ES-I3 (cell line): ENCODE measurements around the gene SLC30A1.
"Not testable (repeated sequence)": the region's sequence is repeated elsewhere in the genome, so short reads cannot be mapped to it uniquely, and the experiment has no call there.

Experiments used
- H3K36me3 ChIP-seq: 2 replicates; pipeline ENCODE4 v1.6.1; 2013; ENCODE audit warnings: mild to moderate bottlenecking, low read length, control low read depth, moderate library complexity; ENCODE audit not compliant: insufficient read depth
- H3K4me1 ChIP-seq: 2 replicates; pipeline ENCODE4 v1.6.1; 2013; ENCODE audit warnings: mild to moderate bottlenecking, control low read depth, low read length; ENCODE audit not compliant: insufficient read depth
- H3K9ac ChIP-seq: 2 replicates; pipeline ENCODE4 v1.6.1; 2013; ENCODE audit warnings: low read depth, mild to moderate bottlenecking, low read length, moderate library complexity
- H3K9me3 ChIP-seq: 2 replicates; pipeline ENCODE4 v1.6.1; 2013; ENCODE audit warnings: mild to moderate bottlenecking, low read length, moderate library complexity; ENCODE audit not compliant: control insufficient read depth, insufficient read depth

The SLC30A1 gene

DNA sequence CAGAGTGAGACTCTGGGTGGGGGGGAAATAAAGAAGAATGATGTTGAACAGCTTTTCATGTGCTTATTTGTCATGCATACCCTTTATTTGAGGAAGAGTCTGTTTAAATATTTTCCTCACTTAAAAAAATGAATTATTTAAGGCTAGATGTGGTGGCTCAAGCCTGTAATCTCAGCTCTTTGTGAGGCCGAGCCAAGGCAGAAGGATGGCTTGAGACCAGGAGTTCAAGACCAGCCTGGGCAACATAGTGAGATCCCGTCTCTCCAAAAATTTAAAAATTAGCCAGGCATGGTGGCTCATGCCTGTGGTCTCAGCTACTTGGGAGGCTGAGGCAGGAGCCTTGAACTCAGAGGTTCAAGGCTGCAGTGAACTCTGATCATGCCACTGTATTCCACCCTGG is 25.4 kb downstream of the SLC30A1 start:
- H3K4me1 ChIP-seq = peaks cover 7% of the 10 kb centered on the region; the same call in 1 of the 2 replicates

GRCh38 chr1:211551638-211552460 is 27.1 kb downstream of the SLC30A1 start:
- Histone ChIP-seq H3K4me1 (peaks cover 10% of the 10 kb centered on the region; the same call in 1 of the 2 replicates), H3K36me3 (no peaks in the 10 kb centered on the region), H3K9me3 (no peaks in the 10 kb centered on the region), H3K9ac (no peak overlapping the region)

More for the DNA sequence above, 25.4 kb downstream of the SLC30A1 start:
- no peak overlapping the region for H3K9ac ChIP-seq
- H3K36me3 ChIP-seq = no peaks in the 10 kb centered on the region
- no peaks in the 10 kb centered on the region for H3K9me3 ChIP-seq

- Histone ChIP-seq H3K4me1 (peaks cover 10% of the 10 kb centered on the region; the same call in 1 of the 2 replicates), H3K9me3 (no peaks in the 10 kb centered on the region), H3K9ac (no peak overlapping the region), H3K36me3 (no peaks in the 10 kb centered on the region)
Observed at GRCh38 chr1:211549092-211549711, 29.8 kb downstream of the SLC30A1 start.

DNA sequence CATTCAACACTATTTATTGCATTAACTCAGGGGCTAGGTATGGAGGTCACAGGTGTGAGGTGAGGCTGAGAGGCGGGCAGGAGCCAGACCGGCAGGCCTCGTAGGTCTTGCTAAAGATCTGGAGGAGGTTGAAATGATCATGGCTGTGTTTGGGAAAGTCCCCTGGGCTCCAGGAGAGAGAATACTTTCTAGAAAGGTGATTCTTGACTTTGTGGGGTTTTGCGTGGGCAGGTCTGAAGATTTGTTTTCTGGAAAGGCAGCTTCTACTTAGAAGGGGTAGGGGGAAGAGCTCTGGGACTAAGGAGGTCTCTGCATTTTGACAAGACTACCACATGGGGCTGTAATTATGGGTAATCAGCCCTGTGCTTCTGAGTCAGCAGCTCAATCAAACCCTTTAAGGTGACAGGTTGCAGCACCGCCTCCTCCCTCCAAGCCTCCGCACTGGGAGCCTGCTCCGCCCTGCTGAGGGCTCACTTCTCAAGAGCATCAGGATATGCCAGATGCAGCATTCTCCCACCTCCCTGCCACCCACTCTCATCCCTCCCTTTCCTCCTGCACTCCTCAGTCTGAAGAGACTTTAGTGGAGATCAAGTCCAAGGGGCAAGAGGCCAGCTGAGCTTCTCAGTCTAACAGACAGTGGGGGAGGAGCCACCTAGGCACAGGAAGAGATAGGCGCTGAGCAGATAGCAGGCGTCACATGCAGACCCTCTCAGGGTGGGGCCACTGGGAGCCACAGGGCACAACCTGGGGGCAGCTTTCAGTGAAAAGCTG is 30.5 kb downstream of the SLC30A1 start:
- no peaks in the 10 kb centered on the region for H3K36me3 ChIP-seq
- no peak overlapping the region for H3K9ac ChIP-seq
- peaks cover 10% of the 10 kb centered on the region; the same call in 1 of the 2 replicates for H3K4me1 ChIP-seq
- H3K9me3 ChIP-seq = no peaks in the 10 kb centered on the region

DNA sequence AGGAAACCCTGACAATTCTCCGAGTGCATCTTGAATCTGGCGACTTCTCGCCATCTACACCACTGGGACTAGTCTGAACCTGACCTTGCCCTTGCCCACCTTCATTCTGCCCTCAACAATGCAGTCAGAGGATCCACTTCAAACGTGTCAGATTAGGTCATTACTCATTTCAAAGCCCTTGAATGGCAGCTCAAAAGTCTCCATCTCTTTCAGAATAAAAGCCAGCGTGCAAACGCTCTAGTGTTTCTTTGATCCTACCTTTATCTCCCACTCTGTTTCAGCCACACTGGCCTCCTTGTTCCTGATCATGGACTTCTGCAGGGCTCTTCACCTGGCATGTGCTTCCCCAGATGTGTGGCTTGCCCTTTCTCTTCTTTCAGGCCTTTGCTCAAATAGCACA is 31.3 kb downstream of the SLC30A1 start:
- Histone ChIP-seq H3K9me3 (no peaks in the 10 kb centered on the region), H3K9ac (no peak overlapping the region), H3K36me3 (no peaks in the 10 kb centered on the region), H3K4me1 (peaks cover 10% of the 10 kb centered on the region; the same call in 1 of the 2 replicates)

- Histone ChIP-seq H3K4me1 (peaks cover 10% of the 10 kb centered on the region; the same call in 1 of the 2 replicates), H3K9me3 (peaks cover 3% of the 10 kb centered on the region; the same call in 1 of the 2 replicates), H3K9ac (no peak overlapping the region), H3K36me3 (no peaks in the 10 kb centered on the region)
Observed at GRCh38 chr1:211546543-211546942, 32.4 kb downstream of the SLC30A1 start.

GRCh38 chr1:211543025-211543424 is 35.9 kb downstream of the SLC30A1 start:
- Histone ChIP-seq H3K9ac (no peak overlapping the region), H3K9me3 (peaks cover 7% of the 10 kb centered on the region), H3K4me1 (no peaks in the 10 kb centered on the region), H3K36me3 (no peaks in the 10 kb centered on the region)

DNA sequence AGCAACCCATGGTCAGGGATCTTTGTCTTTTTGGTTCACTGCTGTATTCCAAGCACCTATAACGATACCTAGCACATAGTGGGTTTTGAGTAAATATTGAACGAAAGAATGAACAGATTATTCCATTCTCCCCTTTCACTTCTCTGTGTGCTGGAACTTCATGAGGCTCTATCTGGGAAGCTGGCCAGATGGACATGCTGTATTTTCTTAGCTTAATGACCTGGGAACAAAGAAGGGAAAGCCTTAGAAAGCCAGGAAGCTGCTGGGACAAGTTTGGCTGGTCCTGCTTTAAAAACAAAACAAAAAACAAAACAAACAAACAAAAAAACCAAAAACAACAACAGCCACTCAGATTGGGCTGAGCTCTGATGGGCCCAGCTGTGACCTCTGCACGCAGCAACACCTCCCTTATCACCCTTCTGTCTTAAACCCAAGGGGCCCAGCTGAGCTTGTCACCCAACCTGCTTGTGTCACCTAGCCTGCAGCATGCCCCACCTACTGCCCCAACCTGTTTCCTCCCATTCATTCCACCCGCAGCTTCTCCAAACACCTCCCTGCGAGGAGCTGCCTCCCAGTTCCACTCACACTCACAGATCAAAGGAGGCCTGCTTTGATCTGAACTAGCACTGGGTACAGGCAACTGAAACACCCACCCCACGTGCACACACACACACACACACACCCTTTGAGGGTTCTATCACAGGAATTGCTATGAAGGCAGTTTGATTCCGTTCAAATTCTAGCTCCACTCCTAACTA is 37.1 kb downstream of the SLC30A1 start:
- no peaks in the 10 kb centered on the region for H3K4me1 ChIP-seq
- no peaks in the 10 kb centered on the region for H3K36me3 ChIP-seq
- no peak overlapping the region for H3K9ac ChIP-seq
- H3K9me3 ChIP-seq = peaks cover 7% of the 10 kb centered on the region

DNA sequence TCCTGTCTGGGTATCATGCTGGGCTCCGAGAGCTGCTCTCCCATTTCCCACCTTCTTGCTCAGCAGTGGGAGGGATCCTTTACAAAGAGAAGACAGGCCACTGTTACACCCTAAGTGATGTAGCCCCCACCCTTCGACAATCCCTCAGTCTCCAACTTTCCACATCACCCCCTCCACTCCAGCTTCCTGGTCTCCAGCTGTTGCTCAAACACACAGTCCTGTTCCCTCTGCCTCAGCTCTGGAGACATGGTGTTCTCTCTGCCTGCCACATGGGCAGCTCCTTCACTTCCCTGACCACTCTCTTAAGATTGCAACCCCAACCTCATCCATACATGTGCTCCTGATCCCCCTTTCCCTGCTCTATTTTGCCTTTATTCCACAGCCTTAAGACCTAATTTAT is 37.7 kb downstream of the SLC30A1 start:
- H3K9ac ChIP-seq = no peak overlapping the region
- no peaks in the 10 kb centered on the region for H3K36me3 ChIP-seq
- H3K4me1 ChIP-seq = no peaks in the 10 kb centered on the region
- H3K9me3 ChIP-seq = peaks cover 7% of the 10 kb centered on the region

GRCh38 chr1:211540824-211541223 is 38.1 kb downstream of the SLC30A1 start:
- H3K36me3 ChIP-seq, H3K9ac ChIP-seq, H3K9me3 ChIP-seq, H3K4me1 ChIP-seq: not testable (repeated sequence)

- Histone ChIP-seq H3K9me3 (peaks cover 7% of the 10 kb centered on the region), H3K9ac (no peak overlapping the region), H3K4me1 (no peaks in the 10 kb centered on the region), H3K36me3 (no peaks in the 10 kb centered on the region)
Observed at GRCh38 chr1:211538287-211538686, 40.7 kb downstream of the SLC30A1 start.

GRCh38 chr1:211537253-211537652 is 41.7 kb downstream of the SLC30A1 start:
- Histone ChIP-seq H3K9ac (no peak overlapping the region), H3K4me1 (no peaks in the 10 kb centered on the region), H3K9me3 (peaks cover 7% of the 10 kb centered on the region), H3K36me3 (no peaks in the 10 kb centered on the region)

GRCh38 chr1:211536606-211537005 is 42.4 kb downstream of the SLC30A1 start:
- H3K9ac ChIP-seq = no peak overlapping the region
- H3K9me3 ChIP-seq = peaks cover 5% of the 10 kb centered on the region; the same call in 1 of the 2 replicates
- no peaks in the 10 kb centered on the region for H3K4me1 ChIP-seq

GRCh38 chr1:211535346-211535745 is 43.6 kb downstream of the SLC30A1 start:
- Histone ChIP-seq H3K9ac (no peak overlapping the region), H3K36me3 (no peaks in the 10 kb centered on the region), H3K9me3 (peaks cover 5% of the 10 kb centered on the region; the same call in 1 of the 2 replicates), H3K4me1 (no peaks in the 10 kb centered on the region)

More at GRCh38 chr1:211536606-211537005, 42.4 kb downstream of the SLC30A1 start:
- no peaks in the 10 kb centered on the region for H3K36me3 ChIP-seq
